ENCODE data around the gene ZNRF1. TPM values are rescaled to one million over a fixed set of nuclear protein-coding genes. Genes with fewer than 3 reads are reported as not detected.

ZNRF1 gene
- total and polyA plus RNA-seq, 10 of the 15 experiments (the other 5 are each of a cell fraction or from before 2014, with no cell fraction given), result 5.8 to 25.9 (median 14.3) TPM

GRCh38 chr16:75120253-75120652, 121.4 kb downstream of the ZNRF1 start (continued):
- TF ChIP-seq, protein P1, sequence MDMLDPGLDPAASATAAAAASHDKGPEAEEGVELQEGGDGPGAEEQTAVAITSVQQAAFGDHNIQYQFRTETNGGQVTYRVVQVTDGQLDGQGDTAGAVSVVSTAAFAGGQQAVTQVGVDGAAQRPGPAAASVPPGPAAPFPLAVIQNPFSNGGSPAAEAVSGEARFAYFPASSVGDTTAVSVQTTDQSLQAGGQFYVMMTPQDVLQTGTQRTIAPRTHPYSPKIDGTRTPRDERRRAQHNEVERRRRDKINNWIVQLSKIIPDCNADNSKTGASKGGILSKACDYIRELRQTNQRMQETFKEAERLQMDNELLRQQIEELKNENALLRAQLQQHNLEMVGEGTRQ (IDR thresholded peaks at IDR 0.05; ENCODE audit: borderline replicate concordance, low read depth, low read length), result no peak
- TF ChIP-seq CBX3 (IDR thresholded peaks at IDR 0.05; ENCODE audit: borderline replicate concordance, low read depth) (no peak), BACH1 (IDR thresholded peaks at IDR 0.05; ENCODE audit: borderline replicate concordance) (no peak), TCF3 (IDR thresholded peaks at IDR 0.05; ENCODE audit: borderline replicate concordance, insufficient read depth, low read depth, low read length) (no peak), NFIC (IDR thresholded peaks at IDR 0.05; ENCODE audit: low read depth, low read length) (no peak), ASH2L (IDR thresholded peaks at IDR 0.05; ENCODE audit: borderline replicate concordance, low read depth) (no peak), SREBF1 (IDR thresholded peaks at IDR 0.05; ENCODE audit: low read length) (no peak), CHD1 (IDR thresholded peaks at IDR 0.05; ENCODE audit: low read depth, low read length) (no peak), GATAD2B (conservative IDR thresholded peaks at IDR 0.05; ENCODE audit: low read depth) (no peak), GABPA (IDR thresholded peaks at IDR 0.05; ENCODE audit: low read depth) (no peak), ELK1 (IDR thresholded peaks at IDR 0.05; ENCODE audit: low read depth, low read length) (no peak)
- TF ChIP-seq, protein P2, sequence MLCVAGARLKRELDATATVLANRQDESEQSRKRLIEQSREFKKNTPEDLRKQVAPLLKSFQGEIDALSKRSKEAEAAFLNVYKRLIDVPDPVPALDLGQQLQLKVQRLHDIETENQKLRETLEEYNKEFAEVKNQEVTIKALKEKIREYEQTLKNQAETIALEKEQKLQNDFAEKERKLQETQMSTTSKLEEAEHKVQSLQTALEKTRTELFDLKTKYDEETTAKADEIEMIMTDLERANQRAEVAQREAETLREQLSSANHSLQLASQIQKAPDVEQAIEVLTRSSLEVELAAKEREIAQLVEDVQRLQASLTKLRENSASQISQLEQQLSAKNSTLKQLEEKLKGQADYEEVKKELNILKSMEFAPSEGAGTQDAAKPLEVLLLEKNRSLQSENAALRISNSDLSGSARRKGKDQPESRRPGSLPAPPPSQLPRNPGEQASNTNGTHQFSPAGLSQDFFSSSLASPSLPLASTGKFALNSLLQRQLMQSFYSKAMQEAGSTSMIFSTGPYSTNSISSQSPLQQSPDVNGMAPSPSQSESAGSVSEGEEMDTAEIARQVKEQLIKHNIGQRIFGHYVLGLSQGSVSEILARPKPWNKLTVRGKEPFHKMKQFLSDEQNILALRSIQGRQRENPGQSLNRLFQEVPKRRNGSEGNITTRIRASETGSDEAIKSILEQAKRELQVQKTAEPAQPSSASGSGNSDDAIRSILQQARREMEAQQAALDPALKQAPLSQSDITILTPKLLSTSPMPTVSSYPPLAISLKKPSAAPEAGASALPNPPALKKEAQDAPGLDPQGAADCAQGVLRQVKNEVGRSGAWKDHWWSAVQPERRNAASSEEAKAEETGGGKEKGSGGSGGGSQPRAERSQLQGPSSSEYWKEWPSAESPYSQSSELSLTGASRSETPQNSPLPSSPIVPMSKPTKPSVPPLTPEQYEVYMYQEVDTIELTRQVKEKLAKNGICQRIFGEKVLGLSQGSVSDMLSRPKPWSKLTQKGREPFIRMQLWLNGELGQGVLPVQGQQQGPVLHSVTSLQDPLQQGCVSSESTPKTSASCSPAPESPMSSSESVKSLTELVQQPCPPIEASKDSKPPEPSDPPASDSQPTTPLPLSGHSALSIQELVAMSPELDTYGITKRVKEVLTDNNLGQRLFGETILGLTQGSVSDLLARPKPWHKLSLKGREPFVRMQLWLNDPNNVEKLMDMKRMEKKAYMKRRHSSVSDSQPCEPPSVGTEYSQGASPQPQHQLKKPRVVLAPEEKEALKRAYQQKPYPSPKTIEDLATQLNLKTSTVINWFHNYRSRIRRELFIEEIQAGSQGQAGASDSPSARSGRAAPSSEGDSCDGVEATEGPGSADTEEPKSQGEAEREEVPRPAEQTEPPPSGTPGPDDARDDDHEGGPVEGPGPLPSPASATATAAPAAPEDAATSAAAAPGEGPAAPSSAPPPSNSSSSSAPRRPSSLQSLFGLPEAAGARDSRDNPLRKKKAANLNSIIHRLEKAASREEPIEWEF (IDR thresholded peaks at IDR 0.05; ENCODE audit: insufficient replicate concordance, low read depth, low read length), result no peak

Measured in GM12878 (cell line).